ENCODE measurements around the gene PPFIBP1. TPM values are rescaled to one million over a fixed set of nuclear protein-coding genes. Genes with fewer than 3 reads are reported as not detected.

Gene PPFIBP1
- total and polyA plus RNA-seq, 2 of the 8 experiments (the other 6 are each of a cell fraction or from before 2014, with no cell fraction given) = 7.7 to 31.3 TPM

DNA sequence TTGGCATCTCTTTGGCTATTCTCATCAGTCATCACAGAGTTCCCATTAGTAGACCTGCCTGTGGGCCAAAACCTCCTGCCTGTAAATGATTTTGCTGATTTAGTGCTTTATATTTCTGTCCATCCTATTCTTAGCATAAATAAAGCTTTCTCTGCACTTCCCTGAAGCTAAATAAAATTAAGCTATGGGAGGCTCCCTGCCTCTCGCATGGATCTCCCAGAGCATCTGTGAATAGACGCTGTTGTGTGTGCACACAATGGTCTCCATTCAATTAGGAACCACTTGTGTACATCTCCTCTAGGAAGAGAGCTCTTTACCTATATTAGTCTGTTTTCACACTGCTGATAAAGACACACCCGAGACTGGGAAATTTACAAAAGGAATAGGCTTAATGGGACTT lies 80.4 kb downstream of the PPFIBP1 start:
- no peaks in the 10 kb centered on the region for H3K9me3 ChIP-seq (ENCODE audit: insufficient read depth in 2 of 2, low read depth in 1 of 2, low read length in 1 of 2)
- H3K18ac ChIP-seq (ENCODE audit: extremely low read depth, low read length) = no peak overlapping the region
- TF ChIP-seq RXRA (IDR thresholded peaks at IDR 0.05; ENCODE audit: insufficient read depth, low read depth, low read length) (no peak), BCL11A (IDR thresholded peaks at IDR 0.05; ENCODE audit: low read depth in 2 of 2, low read length in 2 of 2) (no peak), BACH1 (IDR thresholded peaks at IDR 0.05; ENCODE audit: low read length) (no peak), SIX5 (IDR thresholded peaks at IDR 0.05; ENCODE audit: low read depth, low read length) (no peak), SP1 (IDR thresholded peaks at IDR 0.05; ENCODE audit: low read depth, low read length) (no peak), POU5F1 (IDR thresholded peaks at IDR 0.05; ENCODE audit: low read depth, low read length) (no peak), NANOG (IDR thresholded peaks at IDR 0.05; ENCODE audit: insufficient read depth, low read depth, low read length, poor library complexity, severe bottlenecking) (no peak), RFX5 (IDR thresholded peaks at IDR 0.05; ENCODE audit: borderline replicate concordance, low read depth, low read length) (no peak), TEAD4 (IDR thresholded peaks at IDR 0.05; ENCODE audit: low read depth, low read length) (no peak), TAF7 (optimal IDR thresholded peaks at IDR 0.05; ENCODE audit: borderline replicate concordance, low read depth, low read length) (no peak), JUND (IDR thresholded peaks at IDR 0.05; ENCODE audit: low read length) (no peak), PHF8 (conservative IDR thresholded peaks at IDR 0.05; ENCODE audit: low read depth, low read length) (no peak), POLR2A (IDR thresholded peaks at IDR 0.05; ENCODE audit: control extremely low read depth in 1 of 2, low read depth in 2 of 2, low read length in 2 of 2) (no peak), SAP30 (IDR thresholded peaks at IDR 0.05; ENCODE audit: insufficient read depth, insufficient replicate concordance, low read length) (no peak), BRCA1 (IDR thresholded peaks at IDR 0.05; ENCODE audit: low read depth, low read length) (no peak)
- TF ChIP-seq, protein P1, sequence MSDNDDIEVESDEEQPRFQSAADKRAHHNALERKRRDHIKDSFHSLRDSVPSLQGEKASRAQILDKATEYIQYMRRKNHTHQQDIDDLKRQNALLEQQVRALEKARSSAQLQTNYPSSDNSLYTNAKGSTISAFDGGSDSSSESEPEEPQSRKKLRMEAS (IDR thresholded peaks at IDR 0.05) = no peak

More for the DNA sequence above, 80.4 kb downstream of the PPFIBP1 start:
- no peaks in the 10 kb centered on the region for H3K4me1 ChIP-seq (replicated peaks in 1 of 4; ENCODE audit: control insufficient read depth in 3 of 4, insufficient read depth in 4 of 4, low read length in 3 of 4)
- no peak overlapping the region for H2BK12ac ChIP-seq (ENCODE audit: low read depth, low read length)
- H3K4me2 ChIP-seq (ENCODE audit: insufficient read depth in 1 of 2, low read depth in 2 of 2, low read length in 2 of 2) = no peak overlapping the region
- 94% methylated on average over 3 of the region's 3 CpGs; no CpG with 5 or more reads in 1 of the 2 experiments for WGBS, 2 experiments (ENCODE audit: extremely low coverage in 1 of 2, insufficient coverage in 1 of 2, insufficient read length in 1 of 2, insufficient replicate concordance in 2 of 2, low coverage in 1 of 2, low lambda C conversion rate in 2 of 2, missing lambda C conversion rate in 1 of 2)
- no peak overlapping the region for H3K23ac ChIP-seq (ENCODE audit: insufficient read length)
- FAIRE-seq (no peak), DNase-seq (ENCODE audit: low read depth in 1 of 2, low spot score in 2 of 2) (no peak)
- no peak overlapping the region for H3K27ac ChIP-seq (ENCODE audit: low read depth, low read length)
- no peak overlapping the region for H2BK120ac ChIP-seq (replicated peaks; ENCODE audit: low read depth, low read length)
- no peaks in the 10 kb centered on the region for H4K20me1 ChIP-seq (replicated peaks in 1 of 2; ENCODE audit: control insufficient read depth in 1 of 2, insufficient read depth in 2 of 2, low read length in 2 of 2)
- H4K8ac ChIP-seq (ENCODE audit: extremely low read depth, insufficient read depth, low read length) = no peak overlapping the region
- no peaks in the 10 kb centered on the region; a peak in 1 of 4 replicates for H3K79me2 ChIP-seq (ENCODE audit: control insufficient read depth in 1 of 2, insufficient read depth in 2 of 2, low read length in 2 of 2)
- H4K5ac ChIP-seq (ENCODE audit: insufficient read length, low read depth, low read length) = no peak overlapping the region
- no peak overlapping the region for H3K4me3 ChIP-seq (ENCODE audit: extremely low read depth in 1 of 4, insufficient read depth in 2 of 4, low read depth in 3 of 4, low read length in 4 of 4)
- no peak overlapping the region for H3K14ac ChIP-seq (ENCODE audit: insufficient read length)
- H3K79me1 ChIP-seq (ENCODE audit: low read depth, low read length) = no peaks in the 10 kb centered on the region
- no peak overlapping the region for H2BK5ac ChIP-seq (ENCODE audit: low read depth, low read length)
- H3K27me3 ChIP-seq (replicated peaks in 1 of 4; ENCODE audit: control insufficient read depth in 3 of 4, extremely low read depth in 1 of 4, insufficient read depth in 3 of 4, low read length in 3 of 4) = no peaks in the 10 kb centered on the region
- no peak overlapping the region for H3K9ac ChIP-seq (replicated peaks in 1 of 4; ENCODE audit: extremely low read depth in 1 of 4, low read depth in 3 of 4, low read length in 3 of 4)
- no peak overlapping the region for H3K56ac ChIP-seq (replicated peaks; ENCODE audit: insufficient read length, low read depth, low read length)
- H3K23me2 ChIP-seq (ENCODE audit: low read depth, low read length) = no peaks in the 10 kb centered on the region
- H2AK5ac ChIP-seq (ENCODE audit: low read depth, low read length) = no peak overlapping the region
- H2BK15ac ChIP-seq (ENCODE audit: low read length) = no peak overlapping the region
- H2AFZ ChIP-seq (ENCODE audit: low read length) = no peak overlapping the region
- H2BK20ac ChIP-seq (ENCODE audit: low read length) = no peak overlapping the region
- no peak overlapping the region for H3K4ac ChIP-seq (replicated peaks; ENCODE audit: insufficient read length, low read depth, low read length)
- POLR2A ChIA-PET (ENCODE audit: partially characterized antibody) = no interaction called here
- CTCF ChIA-PET (ENCODE audit: partially characterized antibody) = interaction anchor here (1.2 kb wide), 1 partner anchor 100 kb away, joined by 3 read pairs; no protein-coding TSS in a partner anchor
- H3K36me3 ChIP-seq (ENCODE audit: control insufficient read depth in 2 of 4, insufficient read depth in 4 of 4, low read length in 3 of 4) = no peaks in the 10 kb centered on the region
- H4K91ac ChIP-seq (replicated peaks; ENCODE audit: insufficient read length, low read length) = no peak overlapping the region

Measured in H1 (cell line).